Spleen (tissue), 7 donors: ENCODE measurements around the gene ARL14EP.

Experiments used
- CTCF ChIP-seq, 11 experiments: fragments of 200-600 bp in 7 of 11; fragments of 450-650 bp in 4 of 11; sonication (generic) in 4 of 11; IDR thresholded peaks in 8 of 11; conservative IDR thresholded peaks in 3 of 11; 1 replicate in 7 of 11; 2 replicates in 4 of 11; pipeline versions ENCODE4 v1.4.0 to v1.8.0; 2016 to 2021; ENCODE audit warnings: antibody characterized with exemption in 11 of 11, inconsistent platforms in 4 of 11, mild to moderate bottlenecking in 1 of 11
- POLR2A ChIP-seq, 3 donors: fragments of 450-650 bp; IDR thresholded peaks; one replicate each; pipeline ENCODE4 v1.5.1; 2017; ENCODE audit warnings: antibody characterized with exemption in 3 of 3, mild to moderate bottlenecking in 1 of 3
- donor health status: DM: no; HTN: no; CAD: no; lungs with moderate emphysema.
- donor health status: DM: no; HTN: no; CAD: no.
- donor health status: DM: no; HTN: no; CAD: no.

GRCh38 chr11:30364837-30365482 lies 42.1 kb downstream of the ARL14EP start:
- no peak for TF ChIP-seq POLR2A (IDR thresholded peaks at IDR 0.05)
- TF ChIP-seq CTCF (IDR thresholded peaks at IDR 0.05 in 8 of 11, conservative IDR thresholded peaks at IDR 0.05 in 3 of 11) = no peak
